GM15510 (cell line): ENCODE data around the gene ERLEC1.

Source experiments
- POLR2A ChIP-seq: IDR thresholded peaks from 3 replicates; pipeline ENCODE4 v1.6.1; 2011; ENCODE audit warnings: borderline replicate concordance; ENCODE audit not compliant: insufficient read length; ENCODE audit errors: extremely low read depth

Gene ERLEC1

GRCh38 chr2:53859206-53860181 is 72.7 kb downstream of the ERLEC1 start, which contains the start of gene GPR75:
GPR75 (minus strand) TSS chr2:53859967; CDS start chr2:53854756, 5,211 bp downstream.
- no peak for TF ChIP-seq POLR2A

GRCh38 chr2:53861824-53862223 is 75.0 kb downstream of the ERLEC1 start:
- no peak for TF ChIP-seq POLR2A

GRCh38 chr2:53863538-53864227 is 76.8 kb downstream of the ERLEC1 start:
- no peak for TF ChIP-seq POLR2A

- TF ChIP-seq POLR2A = no peak
Observed at GRCh38 chr2:53865264-53865663, 78.4 kb downstream of the ERLEC1 start.

GRCh38 chr2:53865962-53866361 is 79.1 kb downstream of the ERLEC1 start:
- TF ChIP-seq POLR2A = no peak

DNA sequence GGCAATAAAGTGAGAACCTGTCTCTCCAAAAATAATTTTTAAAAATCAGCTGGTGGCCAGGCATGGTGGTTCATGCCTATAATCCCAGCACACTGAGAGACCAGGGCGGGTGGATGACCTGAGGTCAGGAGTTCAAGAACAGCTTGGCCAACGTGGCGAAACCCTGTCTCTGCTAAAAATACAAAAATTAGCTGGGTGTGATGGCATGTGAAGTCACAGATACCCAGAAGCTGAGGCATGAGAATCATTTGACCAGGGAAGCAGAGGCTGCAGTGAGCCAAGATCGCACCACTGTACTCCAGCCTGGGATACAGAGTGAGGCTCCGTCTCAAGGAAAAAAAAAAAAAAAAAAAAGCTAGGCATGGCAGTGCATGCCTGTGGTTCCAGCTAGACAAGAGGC is 80.3 kb downstream of the ERLEC1 start:
- no peak for TF ChIP-seq POLR2A

DNA sequence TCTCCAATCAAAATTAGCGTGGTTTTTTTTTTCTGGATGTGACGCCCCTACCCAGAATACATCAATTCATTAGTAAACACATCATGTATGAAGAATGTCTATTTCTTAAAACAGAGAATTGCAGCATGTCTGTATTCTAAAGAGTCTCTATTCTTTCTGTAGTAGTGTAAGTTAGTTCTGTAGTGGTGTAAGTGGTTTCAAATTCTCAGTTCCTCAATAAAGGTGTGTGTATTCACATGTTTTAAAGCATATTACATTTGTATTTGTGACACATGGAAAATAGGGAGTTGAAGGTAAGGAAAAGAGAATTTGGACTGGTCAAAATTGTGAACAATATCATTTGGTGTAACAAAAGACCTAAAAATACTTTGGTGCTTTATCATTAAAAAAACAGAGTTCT is 80.9 kb downstream of the ERLEC1 start:
- no peak for TF ChIP-seq POLR2A
